HT1080 (cell line): Measurements from ENCODE around the gene CDH5. TPM values are rescaled to one million over a fixed set of nuclear protein-coding genes. Genes with fewer than 3 reads are reported as not detected.
"Not testable (repeated sequence)": the region's sequence is repeated elsewhere in the genome, so short reads cannot be mapped to it uniquely, and the experiment has no call there.

Experiments used
- DNase-seq: peaks from one replicate; pipeline ENCODE4 v3.0.0-alpha.2; 2015; ENCODE audit warnings: low read depth
- total RNA-seq: library from RNA; depleted of rRNA; stranded (reverse); fragments of >200 nt; shearing (Covaris generic); gene quantifications from 2 replicates; pipeline ENCODE4 v1.2.3, GENCODE V29; 2014; rRNA removed

Gene CDH5
- total RNA-seq, 1 experiment from 2014 or later, result 0.03 TPM

DNA sequence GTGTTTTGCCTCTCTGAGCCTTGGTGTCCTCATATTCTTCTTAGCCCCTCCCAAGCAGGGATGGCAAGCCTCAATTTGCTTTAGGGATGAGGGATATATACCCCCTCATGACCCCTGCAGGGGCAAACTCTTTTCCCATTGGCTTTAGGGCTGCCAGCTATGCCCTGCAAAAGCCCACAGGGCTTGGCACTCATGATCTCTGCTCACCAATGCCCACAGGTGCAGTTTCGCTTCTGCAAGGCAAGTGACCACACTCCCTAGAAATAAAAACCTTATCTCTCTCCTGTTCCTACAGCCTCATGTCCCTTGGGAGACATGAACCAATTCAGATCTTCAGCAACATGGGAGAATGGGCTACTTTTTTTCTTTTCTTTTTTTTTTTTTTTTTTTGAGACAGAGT lies 69.4 kb downstream of the CDH5 start:
- DNase-seq, result no peak

- DNase-seq, result no peak
These were observed 71.0 kb downstream of the CDH5 start for GRCh38 chr16:66437391-66437945.

DNA sequence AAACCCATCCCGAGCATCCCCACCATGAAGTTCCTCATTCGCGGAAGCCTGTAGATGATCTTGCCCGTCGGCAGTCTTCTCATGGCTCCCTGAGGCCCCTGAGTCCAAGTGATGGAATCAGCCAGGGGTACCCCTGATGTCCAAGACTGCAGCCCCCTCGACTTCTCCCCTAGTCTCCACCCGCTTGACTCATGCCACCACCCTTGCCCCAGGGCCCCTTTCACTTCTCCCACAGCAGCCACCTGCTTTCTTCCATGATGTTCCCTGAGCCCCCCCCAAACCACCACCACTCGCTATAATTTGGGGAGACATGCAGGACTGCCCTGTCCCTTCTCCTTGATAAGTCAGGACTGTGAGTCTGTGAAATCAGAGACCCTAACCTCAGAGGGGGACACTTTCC lies 72.0 kb downstream of the CDH5 start:
- DNase-seq, result no peak

- DNase-seq, result no peak
These were observed 72.7 kb downstream of the CDH5 start for GRCh38 chr16:66439051-66439730.

- no peak for DNase-seq
These were observed 73.8 kb downstream of the CDH5 start for GRCh38 chr16:66440271-66440802.

DNA sequence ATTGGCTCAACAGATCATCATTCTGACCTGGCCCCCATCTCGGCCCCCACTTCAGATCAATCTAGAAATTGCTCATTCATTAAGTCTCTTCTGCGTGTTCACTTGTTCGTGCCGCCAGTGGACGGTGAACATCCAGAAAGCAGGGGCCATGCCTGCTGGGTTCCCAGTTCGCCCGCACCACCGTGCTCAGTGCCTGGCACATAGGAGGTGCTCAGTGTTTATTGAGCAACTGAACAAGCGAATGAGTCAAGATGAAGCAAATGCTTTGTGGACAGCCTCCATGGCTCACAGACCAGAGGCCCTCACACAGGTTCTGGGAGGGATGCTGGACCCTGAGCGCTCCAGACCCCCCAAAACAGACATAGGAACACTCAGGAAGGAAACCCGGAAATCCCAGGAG lies 74.5 kb downstream of the CDH5 start:
- DNase-seq, result no peak

DNA sequence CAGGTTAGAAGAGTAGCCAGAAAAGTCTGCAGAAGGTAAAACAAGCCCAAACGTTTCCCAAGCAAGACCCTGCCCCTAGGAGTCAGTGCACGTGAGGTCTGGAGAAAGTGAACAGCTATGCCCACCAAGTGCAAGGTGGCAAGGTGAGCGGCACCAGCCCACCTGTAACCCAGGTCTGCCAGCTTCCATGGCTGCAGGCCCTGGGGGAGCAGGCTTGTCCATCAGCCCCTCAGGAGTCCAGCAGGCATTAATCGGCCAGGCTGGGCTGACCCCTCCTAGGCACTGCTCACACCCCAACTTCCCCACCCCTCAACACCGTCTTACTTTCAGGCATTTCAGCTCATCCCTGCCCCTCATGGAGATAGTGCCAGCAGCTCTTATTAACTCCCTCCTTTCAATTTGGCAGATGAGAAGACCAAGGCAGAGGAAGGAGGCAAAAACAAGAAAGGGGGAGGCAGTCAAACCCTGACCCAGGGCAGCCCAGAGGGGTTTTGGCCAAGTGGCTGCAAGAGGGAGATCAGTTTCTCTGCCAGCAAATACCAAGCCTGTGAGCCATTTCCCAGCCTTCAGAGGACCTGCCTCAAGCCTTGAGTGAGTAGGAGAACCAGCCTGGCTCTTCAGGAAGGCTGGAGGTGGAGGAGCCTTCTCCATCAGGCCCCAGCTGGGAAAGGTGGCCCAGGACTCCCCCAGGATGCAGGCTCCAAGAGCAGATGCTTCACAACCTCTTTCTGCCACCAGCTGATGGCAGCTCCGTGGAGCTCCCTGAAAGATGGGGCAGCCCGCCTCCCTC lies 75.3 kb downstream of the CDH5 start:
- DNase-seq, result peak; percentile 13

DNA sequence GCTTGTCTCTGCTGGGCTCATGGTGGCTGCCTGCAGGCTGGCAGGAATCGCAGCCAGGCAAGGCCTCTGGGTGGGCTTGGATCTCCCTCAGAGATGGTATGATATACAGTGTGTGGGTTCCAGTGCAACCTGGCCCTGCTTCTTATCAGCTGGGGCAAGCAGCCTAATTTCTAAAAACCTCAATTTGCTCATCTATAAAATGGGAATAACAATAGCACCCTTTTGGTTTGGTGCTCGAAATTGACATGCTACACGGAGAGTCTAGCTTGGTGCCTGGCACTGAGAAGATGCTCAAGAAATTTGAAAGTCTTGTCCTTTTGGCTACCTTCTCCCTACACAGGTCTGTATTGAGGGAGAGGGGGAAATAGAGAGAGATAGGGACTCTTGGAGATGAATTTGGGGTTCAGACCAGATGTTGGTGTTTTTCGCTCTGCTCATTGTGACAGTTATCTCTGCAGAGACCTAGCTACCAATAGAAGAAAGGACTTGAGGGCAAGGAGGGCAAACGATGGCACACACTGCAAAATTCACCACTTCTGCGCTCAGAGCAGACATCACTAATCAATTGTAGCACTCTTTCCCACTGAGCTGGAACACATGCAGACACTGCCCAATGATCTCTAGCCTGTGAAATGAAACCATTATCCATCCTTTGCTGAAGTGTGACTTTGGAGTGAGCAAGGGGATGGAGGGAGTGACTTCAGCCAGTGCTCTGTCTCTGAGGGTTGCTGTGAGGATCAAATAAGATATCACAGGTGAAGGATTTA lies 76.2 kb downstream of the CDH5 start:
- no peak for DNase-seq

GRCh38 chr16:66443269-66443652 lies 76.8 kb downstream of the CDH5 start:
- no peak for DNase-seq

DNA sequence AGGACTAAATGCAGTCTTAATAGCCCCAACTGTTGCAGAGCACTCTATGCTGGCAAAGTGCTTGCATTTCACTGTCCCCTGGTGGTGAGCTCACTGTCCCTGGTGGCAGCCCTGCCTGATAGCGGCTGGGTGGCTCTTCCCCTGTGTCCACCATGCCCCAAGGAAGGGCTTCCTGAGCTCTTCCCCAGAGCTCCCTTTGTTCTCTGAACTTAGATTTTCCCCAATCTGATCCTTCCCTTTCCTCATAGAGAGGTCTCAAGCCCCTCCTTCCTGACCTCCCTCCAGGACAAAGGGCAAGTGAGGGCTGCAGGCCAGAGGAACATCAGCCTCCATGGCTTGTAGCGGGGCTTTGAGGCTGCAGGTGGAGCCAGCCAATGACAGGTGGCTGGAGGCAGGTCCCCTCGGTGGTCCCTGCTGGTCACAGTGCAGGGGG lies 77.6 kb downstream of the CDH5 start:
- no peak for DNase-seq

DNA sequence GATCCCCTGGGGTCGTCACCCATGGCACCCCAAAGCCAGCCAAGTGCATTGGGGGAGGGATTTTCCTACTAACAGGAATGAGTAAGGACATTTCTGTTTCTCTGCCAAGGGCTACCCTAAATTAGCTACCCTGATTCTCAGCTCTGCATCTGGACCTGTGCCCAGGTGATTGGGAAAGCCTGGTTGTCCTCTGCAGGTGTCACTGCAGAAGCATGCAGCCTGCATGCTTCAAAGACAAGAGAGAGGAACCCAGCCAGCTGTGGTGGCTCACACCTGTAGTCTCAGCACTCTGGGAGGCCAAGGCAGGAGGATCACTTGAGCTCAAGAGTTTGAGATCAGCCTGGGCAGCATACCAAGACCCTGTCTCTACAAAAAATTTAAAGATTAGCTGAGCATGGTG lies 80.2 kb downstream of the CDH5 start:
- no peak for DNase-seq

DNA sequence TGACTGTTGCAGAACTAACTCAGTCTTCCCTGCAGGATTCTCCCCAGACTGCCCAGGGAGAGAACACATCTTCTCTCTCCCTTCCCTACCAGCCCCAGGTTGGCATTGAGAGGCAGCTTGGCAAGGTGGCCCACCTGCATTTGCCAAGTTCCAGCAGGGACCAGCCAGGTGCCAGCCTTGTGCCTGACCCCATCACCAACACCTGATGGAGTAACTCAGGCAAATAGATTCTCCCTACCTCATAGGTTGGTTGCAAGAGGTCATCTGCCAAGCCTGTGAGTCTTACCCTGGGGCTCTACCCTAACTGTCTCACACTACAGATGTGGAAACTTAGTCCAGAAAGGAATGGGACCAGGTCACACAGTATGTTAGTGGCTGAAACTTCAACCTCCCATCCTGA lies 81.0 kb downstream of the CDH5 start:
- DNase-seq, result no peak

GRCh38 chr16:66451548-66451947 lies 85.1 kb downstream of the CDH5 start:
- no peak for DNase-seq

DNA sequence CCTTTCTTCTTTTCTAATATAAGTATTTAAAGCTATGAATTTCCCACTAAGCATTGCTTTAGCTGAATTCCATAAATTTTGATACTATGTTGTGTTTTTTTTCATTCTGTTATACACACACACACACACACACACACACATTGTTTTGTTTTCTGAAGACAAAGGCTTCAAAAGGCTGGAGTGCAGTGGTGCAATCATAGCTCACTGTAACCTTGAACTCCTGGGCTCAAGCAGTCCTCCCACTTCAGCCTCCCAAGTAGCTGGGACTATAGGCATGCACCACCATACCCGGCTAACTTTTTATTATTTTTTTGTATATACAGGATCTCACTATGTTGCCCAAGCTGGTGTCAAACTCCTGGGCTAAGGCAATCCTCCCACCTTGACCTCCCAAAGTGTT lies 86.7 kb downstream of the CDH5 start:
- DNase-seq, result not testable (repeated sequence)

Other genes with a start within 250 kb of the CDH5 start
- not detected in 2 replicates for gene BEAN1, start 60.6 kb downstream of the CDH5 start, total RNA-seq
- gene TK2, start 183.4 kb downstream of the CDH5 start, total RNA-seq, result 9.7 and 10.5 TPM in 2 replicates
- 78.1 and 100 TPM in 2 replicates for gene CKLF, start 185.9 kb downstream of the CDH5 start, total RNA-seq
- 6.5 and 8.7 TPM in 2 replicates for gene CMTM1, start 199.7 kb downstream of the CDH5 start, total RNA-seq
- not detected in 2 replicates for gene CMTM2, start 212.8 kb downstream of the CDH5 start, total RNA-seq
- 24.0 and 40.9 TPM in 2 replicates for gene CMTM3, start 238.0 kb downstream of the CDH5 start, total RNA-seq